Hepatocyte (in vitro differentiated cells): ENCODE measurements around the gene SLC30A1. TPM values are rescaled to one million over a fixed set of nuclear protein-coding genes. Genes with fewer than 3 reads are reported as not detected.
"Not testable (repeated sequence)": the region's sequence is repeated elsewhere in the genome, so short reads cannot be mapped to it uniquely, and the experiment has no call there.

Source experiments
- DNase-seq: peaks from one replicate; pipeline ENCODE4 v3.0.0-alpha.2; 2016; ENCODE audit warnings: low spot score
- H2AFZ ChIP-seq: fragments of 200-600 bp; sonication (generic); 2 replicates; pipeline ENCODE4 v1.6.0; 2016; ENCODE audit warnings: antibody characterized with exemption, mild to moderate bottlenecking
- H3K27ac ChIP-seq: fragments of 200-600 bp; sonication (generic); 2 replicates; pipeline ENCODE4 v1.5.1; 2016; ENCODE audit warnings: mild to moderate bottlenecking
- H3K27me3 ChIP-seq: fragments of 200-600 bp; sonication (generic); 2 replicates; pipeline ENCODE4 v1.6.1; 2016
- H3K36me3 ChIP-seq: fragments of 200-600 bp; sonication (generic); replicated peaks from 2 replicates; pipeline ENCODE4 v1.5.1; 2016; ENCODE audit warnings: low read depth; ENCODE audit not compliant: insufficient read depth
- H3K4me1 ChIP-seq: fragments of 200-600 bp; sonication (generic); 2 replicates; pipeline ENCODE4 v1.5.1; 2016; ENCODE audit warnings: mild to moderate bottlenecking, moderate library complexity; ENCODE audit not compliant: insufficient read depth
- H3K4me2 ChIP-seq: fragments of 200-600 bp; sonication (generic); 2 replicates; pipeline ENCODE4 v1.6.0; 2016
- H3K4me3 ChIP-seq: fragments of 200-600 bp; sonication (generic); 2 replicates; pipeline ENCODE4 v1.5.1; 2016; ENCODE audit warnings: mild to moderate bottlenecking
- H3K79me2 ChIP-seq: fragments of 200-600 bp; sonication (generic); 2 replicates; pipeline ENCODE4 v1.6.0; 2017; ENCODE audit warnings: mild to moderate bottlenecking
- H3K9me2 ChIP-seq: fragments of 200-600 bp; sonication (generic); replicated peaks from 2 replicates; pipeline ENCODE4 v1.6.0; 2017; ENCODE audit warnings: mild to moderate bottlenecking; ENCODE audit not compliant: insufficient read depth
- H3K9me3 ChIP-seq: fragments of 200-600 bp; sonication (generic); 2 replicates; pipeline ENCODE4 v1.5.1; 2016; ENCODE audit warnings: low read depth, mild to moderate bottlenecking
- H4K20me1 ChIP-seq: fragments of 200-600 bp; sonication (generic); 2 replicates; pipeline ENCODE4 v1.6.0; 2016; ENCODE audit warnings: mild to moderate bottlenecking; ENCODE audit not compliant: insufficient read depth, poor library complexity, severe bottlenecking
- CTCF ChIP-seq: fragments of 200-600 bp; sonication (generic); IDR thresholded peaks from 2 replicates; pipeline ENCODE4 v1.5.1; 2016; ENCODE audit warnings: antibody characterized with exemption, mild to moderate bottlenecking; ENCODE audit not compliant: poor library complexity
- EZH2 ChIP-seq: fragments of 200-600 bp; sonication (generic); IDR thresholded peaks from 2 replicates; pipeline ENCODE4 v1.6.1; 2016; ENCODE audit warnings: antibody characterized with exemption, mild to moderate bottlenecking, borderline replicate concordance
- EZH2phosphoT487 ChIP-seq: fragments of 200-600 bp; sonication (generic); IDR thresholded peaks from one replicate; pipeline ENCODE4 v1.6.1; 2018; ENCODE audit warnings: antibody characterized with exemption, mild to moderate bottlenecking, low read depth, moderate library complexity; ENCODE audit not compliant: unreplicated experiment, severe bottlenecking
- WGBS: methylation state at CpG from one replicate; pipeline ENCODE4 v1.1.6; 2016; ENCODE audit warnings: low lambda C conversion rate; ENCODE audit errors: missing lambda C conversion rate; 5-methylcytosine and 5-hydroxymethylcytosine counted together
- polyA plus RNA-seq: library from polyadenylated mRNA; unstranded; fragments of >200 nt; fragmentation: Nextera tagmentation; extraction: Ambion mirVana; gene quantifications from 2 replicates; pipeline ENCODE4 v1.2.1, GENCODE V29; 2016
- total RNA-seq: library from RNA; depleted of rRNA; stranded (reverse); fragments of >200 nt; gene quantifications from 2 replicates; pipeline ENCODE4 v1.2.3, GENCODE V29; 2014

The SLC30A1 gene
- total and polyA plus RNA-seq, 2 experiments from 2014 or later: 31.3 to 87.2 TPM

DNA sequence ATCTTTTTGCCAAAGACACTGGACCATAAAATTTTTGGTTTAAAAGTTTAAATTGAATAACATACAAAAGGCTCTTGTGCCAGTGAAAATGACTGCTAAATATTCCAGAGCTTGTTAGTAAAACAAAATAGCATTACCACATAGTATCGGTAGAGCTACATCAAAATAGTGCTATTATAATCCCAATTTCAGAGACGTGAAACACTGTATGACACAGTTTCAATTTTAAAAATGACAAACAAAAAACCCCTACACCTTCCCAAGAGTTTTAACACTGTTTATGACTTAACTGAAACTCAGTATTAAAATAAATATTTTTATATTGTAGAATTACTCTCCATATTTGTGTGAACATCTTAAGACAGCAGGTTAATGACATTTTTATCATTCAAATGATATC lies 7.0 kb downstream of the SLC30A1 start:
- Histone ChIP-seq H3K4me2 (no peak overlapping the region), H3K9me2 (no peaks in the 10 kb centered on the region), H4K20me1 (peaks cover 42% of the 10 kb centered on the region), H2AFZ (no peak overlapping the region), H3K79me2 (peaks cover 49% of the 10 kb centered on the region), H3K4me3 (no peak overlapping the region), H3K9me3 (no peaks in the 10 kb centered on the region), H3K4me1 (peaks cover 5% of the 10 kb centered on the region), H3K36me3 (no peaks in the 10 kb centered on the region), H3K27me3 (no peaks in the 10 kb centered on the region), H3K27ac (no peak overlapping the region)
- TF ChIP-seq EZH2: no peak
- TF ChIP-seq CTCF: no peak
- no peak for TF ChIP-seq EZH2phosphoT487
- WGBS: 94% methylated on average over 2 of the region's 2 CpGs
- no peak for DNase-seq

GRCh38 chr1:211570378-211570777 lies 8.6 kb downstream of the SLC30A1 start:
- H3K79me2 ChIP-seq: peaks cover 32% of the 10 kb centered on the region
- not testable (repeated sequence) for H2AFZ ChIP-seq, H3K4me1 ChIP-seq, H3K27me3 ChIP-seq, H3K4me2 ChIP-seq, H3K9me2 ChIP-seq, H3K9me3 ChIP-seq, DNase-seq, H3K27ac ChIP-seq, H3K4me3 ChIP-seq, H3K36me3 ChIP-seq
- peaks cover 26% of the 10 kb centered on the region for H4K20me1 ChIP-seq
- WGBS: 68% methylated on average over 1 of the region's 1 CpG

- Histone ChIP-seq H4K20me1 (peaks cover 3% of the 10 kb centered on the region), H3K36me3 (no peaks in the 10 kb centered on the region), H3K4me3 (no peak overlapping the region), H3K79me2 (peaks cover 3% of the 10 kb centered on the region), H2AFZ (no peak overlapping the region), H3K27me3 (no peaks in the 10 kb centered on the region), H3K27ac (no peak overlapping the region), H3K4me1 (no peaks in the 10 kb centered on the region), H3K4me2 (no peak overlapping the region), H3K9me2 (no peaks in the 10 kb centered on the region), H3K9me3 (no peaks in the 10 kb centered on the region)
- no peak for TF ChIP-seq EZH2
- no peak for TF ChIP-seq CTCF
- no peak for TF ChIP-seq EZH2phosphoT487
- WGBS: 71% methylated on average over 5 of the region's 5 CpGs
- no peak for DNase-seq
These were observed 12.4 kb downstream of the SLC30A1 start for GRCh38 chr1:211566431-211567025.

DNA sequence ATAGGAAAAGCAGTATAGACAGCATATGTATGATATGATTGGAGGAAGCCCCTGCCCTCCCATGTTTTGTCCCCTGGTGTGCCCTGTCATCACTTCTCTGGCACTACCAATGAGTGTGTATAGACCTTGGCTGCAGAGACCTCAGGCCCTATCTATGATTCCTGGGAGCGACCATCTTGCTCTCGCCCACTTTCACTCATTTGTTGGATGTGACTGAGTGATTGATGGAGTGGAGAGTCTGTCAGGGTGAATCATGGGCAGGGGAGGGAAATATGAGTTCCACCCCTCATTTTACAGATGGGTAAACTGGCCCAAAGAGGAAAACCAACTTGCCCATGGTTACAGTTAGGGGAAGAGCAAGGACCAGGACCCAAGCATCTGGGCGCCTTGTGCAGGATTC lies 14.9 kb downstream of the SLC30A1 start:
- no peaks in the 10 kb centered on the region for H3K4me1 ChIP-seq
- H3K27me3 ChIP-seq: no peaks in the 10 kb centered on the region
- H3K9me2 ChIP-seq: no peaks in the 10 kb centered on the region
- no peak for DNase-seq
- H3K4me2 ChIP-seq: no peak overlapping the region
- no peak overlapping the region for H3K4me3 ChIP-seq
- WGBS: 100% methylated on average over 3 of the region's 3 CpGs
- no peaks in the 10 kb centered on the region for H3K9me3 ChIP-seq
- TF ChIP-seq CTCF (no peak), EZH2phosphoT487 (no peak), EZH2 (no peak)
- H3K27ac ChIP-seq: no peak overlapping the region
- H4K20me1 ChIP-seq: no peaks in the 10 kb centered on the region
- no peaks in the 10 kb centered on the region for H3K79me2 ChIP-seq
- no peak overlapping the region for H2AFZ ChIP-seq
- no peaks in the 10 kb centered on the region for H3K36me3 ChIP-seq
